22Rv1 (cell line): ENCODE data around the gene ENTPD6.

Experiments used
- H3K27ac ChIP-seq: fragments of 450-650 bp; 2 replicates; pipeline ENCODE4 v1.5.1; 2017
- ZFX ChIP-seq: fragments of 450-650 bp; IDR thresholded peaks from 2 replicates; pipeline ENCODE4 v1.6.1; 2017; ENCODE audit warnings: antibody characterized with exemption, borderline replicate concordance
- TF ChIP-seq, protein P1 (sequence below): fragments of 450-650 bp; IDR thresholded peaks from 2 replicates; pipeline ENCODE4 v1.5.1; 2017; ENCODE audit warnings: mild to moderate bottlenecking

The ENTPD6 gene

DNA sequence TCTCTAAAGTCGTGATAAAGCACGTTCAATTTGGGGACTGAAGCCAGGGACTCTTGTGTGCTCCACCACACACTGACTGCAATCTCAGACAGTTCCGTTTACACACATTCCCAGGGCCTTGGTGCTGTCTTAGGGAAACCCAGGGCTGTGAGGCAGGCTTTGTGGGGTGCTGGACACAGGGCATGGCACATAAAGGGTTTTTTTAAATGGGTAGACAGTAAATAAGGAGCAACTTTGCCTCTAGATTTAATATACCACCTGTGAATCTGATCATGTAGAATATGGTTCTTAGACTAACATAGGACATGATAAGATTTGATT, 2.3 kb downstream of the ENTPD6 start:
- H3K27ac ChIP-seq = no peak overlapping the region
- no peak for TF ChIP-seq ZFX
- TF ChIP-seq, protein P1, sequence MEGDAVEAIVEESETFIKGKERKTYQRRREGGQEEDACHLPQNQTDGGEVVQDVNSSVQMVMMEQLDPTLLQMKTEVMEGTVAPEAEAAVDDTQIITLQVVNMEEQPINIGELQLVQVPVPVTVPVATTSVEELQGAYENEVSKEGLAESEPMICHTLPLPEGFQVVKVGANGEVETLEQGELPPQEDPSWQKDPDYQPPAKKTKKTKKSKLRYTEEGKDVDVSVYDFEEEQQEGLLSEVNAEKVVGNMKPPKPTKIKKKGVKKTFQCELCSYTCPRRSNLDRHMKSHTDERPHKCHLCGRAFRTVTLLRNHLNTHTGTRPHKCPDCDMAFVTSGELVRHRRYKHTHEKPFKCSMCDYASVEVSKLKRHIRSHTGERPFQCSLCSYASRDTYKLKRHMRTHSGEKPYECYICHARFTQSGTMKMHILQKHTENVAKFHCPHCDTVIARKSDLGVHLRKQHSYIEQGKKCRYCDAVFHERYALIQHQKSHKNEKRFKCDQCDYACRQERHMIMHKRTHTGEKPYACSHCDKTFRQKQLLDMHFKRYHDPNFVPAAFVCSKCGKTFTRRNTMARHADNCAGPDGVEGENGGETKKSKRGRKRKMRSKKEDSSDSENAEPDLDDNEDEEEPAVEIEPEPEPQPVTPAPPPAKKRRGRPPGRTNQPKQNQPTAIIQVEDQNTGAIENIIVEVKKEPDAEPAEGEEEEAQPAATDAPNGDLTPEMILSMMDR = no peak

DNA sequence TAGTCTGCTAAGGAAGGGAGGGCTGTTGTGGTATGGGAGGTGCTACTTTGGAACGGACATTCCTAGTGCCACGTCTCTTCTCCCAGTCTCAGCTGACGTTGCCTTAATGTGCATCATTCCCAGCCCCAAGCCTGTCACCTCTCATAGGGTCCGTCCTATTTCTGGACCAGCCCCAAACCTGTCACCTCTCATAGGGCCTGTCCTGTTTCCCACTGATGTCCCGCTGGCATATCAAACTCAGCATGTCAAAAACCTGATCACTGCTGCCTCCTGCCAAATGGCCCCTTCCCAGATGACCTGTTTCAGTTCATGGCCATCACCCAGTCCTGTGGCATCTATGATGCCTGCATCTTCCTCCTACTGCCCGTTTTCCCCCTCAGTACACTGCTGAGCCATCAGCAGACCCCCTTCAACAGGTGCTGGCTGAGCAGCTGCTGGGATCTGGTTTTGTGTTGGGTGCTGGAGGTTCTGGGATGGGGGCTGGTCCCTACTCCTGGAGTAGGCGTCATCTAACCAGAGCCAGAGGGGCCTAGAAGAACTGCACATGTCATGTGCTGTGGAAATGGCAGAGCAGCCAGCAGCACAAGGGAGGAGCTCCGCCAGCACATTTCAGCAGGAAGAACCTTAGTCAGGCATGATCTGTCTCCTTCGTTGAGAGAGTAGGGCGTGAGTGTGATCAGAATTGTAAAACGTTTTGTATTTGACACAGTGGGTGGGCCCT, 3.3 kb downstream of the ENTPD6 start:
- TF ChIP-seq, protein P1 = no peak
- no peak for TF ChIP-seq ZFX

DNA sequence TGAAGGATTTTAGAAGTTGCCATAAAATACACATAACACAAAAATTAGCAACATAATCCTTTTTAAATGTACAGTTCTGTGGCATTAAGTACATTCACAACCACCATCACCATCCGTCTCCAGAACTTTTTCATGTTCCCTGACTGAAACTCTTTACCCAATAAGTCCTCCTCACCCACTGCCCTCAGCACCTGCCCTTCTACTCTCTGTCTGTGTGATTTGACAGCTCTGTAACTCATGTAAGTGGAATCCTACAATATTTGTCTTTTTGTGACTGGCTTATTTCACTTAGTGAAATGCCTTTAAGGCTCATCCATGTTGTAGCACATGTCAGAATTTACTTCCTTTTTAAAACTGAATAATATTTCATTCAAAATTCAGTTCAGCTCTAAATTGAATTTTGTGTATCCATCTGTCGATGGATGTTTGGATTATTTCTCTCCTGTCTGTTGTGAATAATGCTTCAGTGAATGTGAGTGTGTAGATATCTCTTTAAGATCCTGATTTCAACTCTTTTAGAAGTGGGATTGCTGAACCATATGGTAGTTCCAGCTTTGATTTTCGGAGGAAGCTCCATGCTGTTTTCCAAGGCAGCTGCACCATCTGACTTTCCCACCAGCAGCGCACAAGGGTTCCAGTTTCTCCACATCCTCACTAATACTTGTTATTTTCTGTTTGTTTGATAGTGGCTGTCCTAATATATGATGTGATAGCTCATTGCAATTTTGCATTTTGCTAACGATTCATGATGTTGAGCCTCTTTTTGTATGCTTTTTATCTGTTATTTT, 4.2 kb downstream of the ENTPD6 start:
- no peak overlapping the region for H3K27ac ChIP-seq
- TF ChIP-seq ZFX = no peak
- TF ChIP-seq, protein P1 = no peak

More for the DNA sequence above, 3.3 kb downstream of the ENTPD6 start:
- no peak overlapping the region for H3K27ac ChIP-seq

DNA sequence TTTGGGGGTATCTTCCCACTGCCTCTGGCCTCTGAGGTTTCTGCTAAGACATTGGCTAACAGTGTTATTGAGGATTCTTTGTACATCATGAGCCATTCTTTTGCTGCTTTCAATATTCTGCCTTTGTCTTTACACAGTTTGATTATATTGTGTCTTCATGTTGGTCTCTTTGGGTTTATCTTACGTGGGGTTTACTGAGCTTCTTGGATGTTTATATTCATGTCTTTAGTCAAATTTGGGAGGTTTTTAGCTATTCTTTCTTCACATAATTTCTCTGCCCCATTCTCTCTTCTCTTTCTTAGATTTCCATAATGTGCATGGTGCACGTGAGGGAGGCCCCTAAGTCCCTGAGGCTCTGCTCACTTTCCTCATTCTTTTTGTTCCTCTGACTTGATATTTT, 7.6 kb downstream of the ENTPD6 start:
- no peak overlapping the region for H3K27ac ChIP-seq
- TF ChIP-seq, protein P1 = no peak
- no peak for TF ChIP-seq ZFX

DNA sequence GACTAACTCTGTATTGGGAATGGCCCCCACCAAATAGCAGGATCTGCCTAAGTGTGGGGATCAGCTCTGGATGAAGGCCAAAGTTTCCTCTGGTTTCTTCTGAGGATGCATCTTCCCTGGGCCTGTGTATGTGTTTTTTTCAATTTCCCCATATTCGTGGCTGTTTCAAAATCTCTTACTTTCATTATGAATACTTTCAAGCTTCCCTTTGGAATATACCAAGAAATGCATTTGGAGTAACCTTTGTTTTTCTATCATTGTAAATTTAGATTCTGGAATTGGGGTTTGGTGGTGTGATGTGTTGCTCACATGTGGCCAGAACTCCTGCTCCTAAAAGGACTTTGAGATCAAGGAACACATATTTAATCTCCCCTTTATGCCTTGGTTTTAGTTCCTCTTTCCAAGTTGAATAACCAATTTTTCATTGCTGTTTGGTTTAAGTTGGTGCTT, 8.4 kb downstream of the ENTPD6 start:
- TF ChIP-seq, protein P1 = no peak
- no peak for TF ChIP-seq ZFX
- no peak overlapping the region for H3K27ac ChIP-seq

DNA sequence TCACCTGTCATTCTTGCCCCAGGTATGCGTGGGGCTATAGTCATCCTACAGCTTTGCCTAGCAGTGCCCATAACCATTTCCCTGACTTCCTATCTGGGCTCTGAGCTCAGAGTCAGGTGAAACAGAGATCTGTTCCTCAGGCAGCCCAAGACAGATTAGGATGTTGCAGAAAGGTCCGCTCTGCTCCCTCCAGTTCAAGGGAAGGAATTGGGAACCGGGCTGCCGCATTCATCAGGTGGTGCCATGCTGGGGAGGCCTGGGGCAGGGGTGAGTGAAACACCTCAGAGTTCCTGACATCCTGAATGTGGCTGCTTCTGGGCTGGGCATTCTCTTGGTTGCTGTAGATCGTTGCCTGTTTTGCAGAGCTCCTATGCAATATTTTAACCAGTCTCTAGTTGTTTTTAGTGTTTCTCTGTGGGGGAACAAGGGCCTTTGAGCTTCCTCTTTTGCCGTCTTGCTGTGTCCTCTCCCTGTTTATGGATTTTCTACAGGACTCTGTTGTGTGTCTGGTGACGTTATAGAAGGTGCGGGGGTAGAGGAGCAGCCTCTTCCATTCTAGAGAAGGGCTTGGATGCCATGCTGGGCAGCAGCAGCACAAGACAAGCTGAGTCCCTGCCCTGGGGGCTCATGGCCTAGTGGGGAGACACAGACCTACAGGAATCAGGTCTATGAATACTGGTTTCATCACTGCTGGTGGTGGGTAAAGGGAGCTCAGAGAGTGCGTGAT, 9.2 kb downstream of the ENTPD6 start:
- H3K27ac ChIP-seq = no peak overlapping the region
- no peak for TF ChIP-seq ZFX
- TF ChIP-seq, protein P1 = no peak
